ELR (cell line): ENCODE results near the gene ERMN.
"Not testable (repeated sequence)": the region's sequence is repeated elsewhere in the genome, so short reads cannot be mapped to it uniquely, and the experiment has no call there.

Experiments used
- DNase-seq: peaks from one replicate; pipeline ENCODE4 v3.0.0-alpha.2; 2015; ENCODE audit warnings: low read depth

The ERMN gene

GRCh38 chr2:157292853-157293252 lies 32.8 kb downstream of the ERMN start:
- no peak for DNase-seq

- DNase-seq, result no peak
Observed at GRCh38 chr2:157291018-157291417, 34.6 kb downstream of the ERMN start.

GRCh38 chr2:157290525-157290924 lies 35.1 kb downstream of the ERMN start:
- DNase-seq, result no peak

- no peak for DNase-seq
Observed at GRCh38 chr2:157287160-157287559, 38.5 kb downstream of the ERMN start.

GRCh38 chr2:157283468-157283867 lies 42.2 kb downstream of the ERMN start:
- no peak for DNase-seq

- DNase-seq, result no peak
Observed at GRCh38 chr2:157281316-157281715, 44.3 kb downstream of the ERMN start.

GRCh38 chr2:157279311-157279710 lies 46.3 kb downstream of the ERMN start:
- DNase-seq, result not testable (repeated sequence)

GRCh38 chr2:157271590-157272203 lies 53.9 kb downstream of the ERMN start:
- no peak for DNase-seq

GRCh38 chr2:157269922-157270321 lies 55.7 kb downstream of the ERMN start:
- no peak for DNase-seq

GRCh38 chr2:157269060-157269459 lies 56.6 kb downstream of the ERMN start:
- DNase-seq, result no peak
